ENCODE data around the gene ZNF316. TPM values are rescaled to one million over a fixed set of nuclear protein-coding genes. Genes with fewer than 3 reads are reported as not detected.

ZNF316 gene
- total RNA-seq (2021) (15.1 to 19.9 TPM (median 18.8 TPM) in 3 replicates), Bru-seq, nascent RNA (percentile 48 among the genes with signal in this experiment)
- long read RNA-seq, experiment 1, full-length matches to known transcripts = 17 of 64 reads
- long read RNA-seq, experiment 1, partial matches to known transcripts = 41 of 64 reads
- long read RNA-seq, experiment 1, other reads (novel, unspliced or antisense) = 6 of 64 reads
- long read RNA-seq, experiment 2, partial matches to known transcripts = 5 of 18 reads
- long read RNA-seq, experiment 2, other reads (novel, unspliced or antisense) = 12 of 18 reads
- long read RNA-seq, experiment 3 = 0 reads

DNA sequence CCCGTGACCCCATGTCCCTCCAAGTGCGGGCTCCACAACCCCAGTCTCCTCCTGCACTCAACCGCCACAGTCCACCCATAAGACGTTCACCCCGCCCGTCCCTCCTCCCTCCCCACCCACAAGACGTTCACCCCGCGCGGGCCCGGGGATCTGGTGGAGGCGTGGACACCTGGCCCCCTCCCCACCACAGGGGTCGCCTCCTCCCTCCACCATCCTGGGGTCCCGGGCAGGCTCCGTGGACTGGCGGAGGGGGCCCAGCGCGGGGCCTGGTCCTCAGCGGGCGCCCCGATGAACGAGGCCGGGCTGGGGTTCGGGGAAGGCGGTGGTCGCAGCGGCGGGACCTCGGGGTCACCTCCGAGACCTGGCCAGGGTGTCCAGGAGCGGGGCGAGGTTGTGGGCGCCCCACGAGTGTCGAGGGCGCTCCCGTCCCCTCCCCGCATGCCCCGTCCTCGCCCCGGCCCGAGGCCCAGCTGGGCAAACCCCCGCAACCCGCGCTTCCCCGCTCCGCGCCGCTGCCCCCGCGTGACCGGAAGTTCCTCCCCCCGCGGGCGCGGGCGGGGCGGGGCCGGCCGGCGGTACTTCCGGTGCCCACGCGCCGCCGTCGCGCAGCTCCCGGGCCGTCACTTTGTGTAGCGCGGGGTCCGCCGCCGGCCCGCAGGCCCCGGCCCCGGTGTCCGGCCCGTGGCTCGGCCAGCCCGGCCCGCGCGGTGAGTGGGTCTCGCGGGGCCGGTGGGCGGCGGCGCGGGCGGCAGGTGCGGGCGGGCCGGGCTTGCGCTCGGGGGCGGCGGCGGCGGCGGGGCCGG is at the start of gene ZNF316:
TSS of gene ZNF316 (plus strand) at position 578 of the 803 bp plus-strand sequence. CDS start 5,092 bp downstream, outside the sequence.
- Mint-ChIP-seq H3K36me3 (no peaks in the 10 kb centered on the region), H3K27me3 (ENCODE audit: low read depth) (peaks cover 4% of the 10 kb centered on the region; the same call in 1 of the 2 replicates), H3K4me1 (peaks cover 17% of the 10 kb centered on the region), H3K27ac (no peak within 1 kb of the TSS), H3K9me3 (no peaks in the 10 kb centered on the region), H3K4me3 (peak within 1 kb of the TSS; percentile 74)
- ATAC-seq = no peak
- ChIA-PET CTCF (interaction anchor here (1.4 kb wide), 1 partner anchor 121 kb away, joined by 3 read pairs; no protein-coding TSS in a partner anchor), POLR2A (no interaction called here)
- TF ChIP-seq, protein P1, sequence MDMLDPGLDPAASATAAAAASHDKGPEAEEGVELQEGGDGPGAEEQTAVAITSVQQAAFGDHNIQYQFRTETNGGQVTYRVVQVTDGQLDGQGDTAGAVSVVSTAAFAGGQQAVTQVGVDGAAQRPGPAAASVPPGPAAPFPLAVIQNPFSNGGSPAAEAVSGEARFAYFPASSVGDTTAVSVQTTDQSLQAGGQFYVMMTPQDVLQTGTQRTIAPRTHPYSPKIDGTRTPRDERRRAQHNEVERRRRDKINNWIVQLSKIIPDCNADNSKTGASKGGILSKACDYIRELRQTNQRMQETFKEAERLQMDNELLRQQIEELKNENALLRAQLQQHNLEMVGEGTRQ (CRISPR knock-in tag; IDR thresholded peaks at IDR 0.05) = peak; percentile 89
- TF ChIP-seq SP1 (CRISPR knock-in tag; conservative IDR thresholded peaks at IDR 0.05) (peak; percentile 76), ZNF396 (CRISPR knock-in tag; IDR thresholded peaks at IDR 0.05; ENCODE audit: borderline replicate concordance) (no peak), ZNF219 (CRISPR knock-in tag; IDR thresholded peaks at IDR 0.05; ENCODE audit: borderline replicate concordance) (peak; percentile 43; the same call in 1 of the 2 replicates), FOXJ3 (CRISPR knock-in tag; IDR thresholded peaks at IDR 0.05; ENCODE audit: borderline replicate concordance) (no peak), ZNF416 (CRISPR knock-in tag; IDR thresholded peaks at IDR 0.05) (no peak), CBFB (CRISPR knock-in tag; IDR thresholded peaks at IDR 0.05; ENCODE audit: low read depth) (no peak), FOXP1 (CRISPR knock-in tag; IDR thresholded peaks at IDR 0.05; ENCODE audit: borderline replicate concordance) (0 out of 2 replicates have a peak, but pooled peaks have one; percentile 50)
- TF ChIP-seq, protein P2, sequence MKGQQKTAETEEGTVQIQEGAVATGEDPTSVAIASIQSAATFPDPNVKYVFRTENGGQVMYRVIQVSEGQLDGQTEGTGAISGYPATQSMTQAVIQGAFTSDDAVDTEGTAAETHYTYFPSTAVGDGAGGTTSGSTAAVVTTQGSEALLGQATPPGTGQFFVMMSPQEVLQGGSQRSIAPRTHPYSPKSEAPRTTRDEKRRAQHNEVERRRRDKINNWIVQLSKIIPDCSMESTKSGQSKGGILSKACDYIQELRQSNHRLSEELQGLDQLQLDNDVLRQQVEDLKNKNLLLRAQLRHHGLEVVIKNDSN (CRISPR knock-in tag; IDR thresholded peaks at IDR 0.05) = peak; percentile 75
- TF ChIP-seq, protein P3, sequence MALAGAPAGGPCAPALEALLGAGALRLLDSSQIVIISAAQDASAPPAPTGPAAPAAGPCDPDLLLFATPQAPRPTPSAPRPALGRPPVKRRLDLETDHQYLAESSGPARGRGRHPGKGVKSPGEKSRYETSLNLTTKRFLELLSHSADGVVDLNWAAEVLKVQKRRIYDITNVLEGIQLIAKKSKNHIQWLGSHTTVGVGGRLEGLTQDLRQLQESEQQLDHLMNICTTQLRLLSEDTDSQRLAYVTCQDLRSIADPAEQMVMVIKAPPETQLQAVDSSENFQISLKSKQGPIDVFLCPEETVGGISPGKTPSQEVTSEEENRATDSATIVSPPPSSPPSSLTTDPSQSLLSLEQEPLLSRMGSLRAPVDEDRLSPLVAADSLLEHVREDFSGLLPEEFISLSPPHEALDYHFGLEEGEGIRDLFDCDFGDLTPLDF (CRISPR knock-in tag; IDR thresholded peaks at IDR 0.05) = 0 out of 2 replicates have a peak, but pooled peaks have one; percentile 35
- TF ChIP-seq, protein P4, sequence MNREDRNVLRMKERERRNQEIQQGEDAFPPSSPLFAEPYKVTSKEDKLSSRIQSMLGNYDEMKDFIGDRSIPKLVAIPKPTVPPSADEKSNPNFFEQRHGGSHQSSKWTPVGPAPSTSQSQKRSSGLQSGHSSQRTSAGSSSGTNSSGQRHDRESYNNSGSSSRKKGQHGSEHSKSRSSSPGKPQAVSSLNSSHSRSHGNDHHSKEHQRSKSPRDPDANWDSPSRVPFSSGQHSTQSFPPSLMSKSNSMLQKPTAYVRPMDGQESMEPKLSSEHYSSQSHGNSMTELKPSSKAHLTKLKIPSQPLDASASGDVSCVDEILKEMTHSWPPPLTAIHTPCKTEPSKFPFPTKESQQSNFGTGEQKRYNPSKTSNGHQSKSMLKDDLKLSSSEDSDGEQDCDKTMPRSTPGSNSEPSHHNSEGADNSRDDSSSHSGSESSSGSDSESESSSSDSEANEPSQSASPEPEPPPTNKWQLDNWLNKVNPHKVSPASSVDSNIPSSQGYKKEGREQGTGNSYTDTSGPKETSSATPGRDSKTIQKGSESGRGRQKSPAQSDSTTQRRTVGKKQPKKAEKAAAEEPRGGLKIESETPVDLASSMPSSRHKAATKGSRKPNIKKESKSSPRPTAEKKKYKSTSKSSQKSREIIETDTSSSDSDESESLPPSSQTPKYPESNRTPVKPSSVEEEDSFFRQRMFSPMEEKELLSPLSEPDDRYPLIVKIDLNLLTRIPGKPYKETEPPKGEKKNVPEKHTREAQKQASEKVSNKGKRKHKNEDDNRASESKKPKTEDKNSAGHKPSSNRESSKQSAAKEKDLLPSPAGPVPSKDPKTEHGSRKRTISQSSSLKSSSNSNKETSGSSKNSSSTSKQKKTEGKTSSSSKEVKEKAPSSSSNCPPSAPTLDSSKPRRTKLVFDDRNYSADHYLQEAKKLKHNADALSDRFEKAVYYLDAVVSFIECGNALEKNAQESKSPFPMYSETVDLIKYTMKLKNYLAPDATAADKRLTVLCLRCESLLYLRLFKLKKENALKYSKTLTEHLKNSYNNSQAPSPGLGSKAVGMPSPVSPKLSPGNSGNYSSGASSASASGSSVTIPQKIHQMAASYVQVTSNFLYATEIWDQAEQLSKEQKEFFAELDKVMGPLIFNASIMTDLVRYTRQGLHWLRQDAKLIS (CRISPR knock-in tag; IDR thresholded peaks at IDR 0.05; ENCODE audit: borderline replicate concordance) = no peak
- TF ChIP-seq, protein P5, sequence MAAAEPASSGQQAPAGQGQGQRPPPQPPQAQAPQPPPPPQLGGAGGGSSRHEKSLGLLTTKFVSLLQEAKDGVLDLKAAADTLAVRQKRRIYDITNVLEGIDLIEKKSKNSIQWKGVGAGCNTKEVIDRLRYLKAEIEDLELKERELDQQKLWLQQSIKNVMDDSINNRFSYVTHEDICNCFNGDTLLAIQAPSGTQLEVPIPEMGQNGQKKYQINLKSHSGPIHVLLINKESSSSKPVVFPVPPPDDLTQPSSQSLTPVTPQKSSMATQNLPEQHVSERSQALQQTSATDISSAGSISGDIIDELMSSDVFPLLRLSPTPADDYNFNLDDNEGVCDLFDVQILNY (CRISPR knock-in tag; IDR thresholded peaks at IDR 0.05) = no peak
- no peak for DNase-seq (ENCODE audit: low spot score)

DNA sequence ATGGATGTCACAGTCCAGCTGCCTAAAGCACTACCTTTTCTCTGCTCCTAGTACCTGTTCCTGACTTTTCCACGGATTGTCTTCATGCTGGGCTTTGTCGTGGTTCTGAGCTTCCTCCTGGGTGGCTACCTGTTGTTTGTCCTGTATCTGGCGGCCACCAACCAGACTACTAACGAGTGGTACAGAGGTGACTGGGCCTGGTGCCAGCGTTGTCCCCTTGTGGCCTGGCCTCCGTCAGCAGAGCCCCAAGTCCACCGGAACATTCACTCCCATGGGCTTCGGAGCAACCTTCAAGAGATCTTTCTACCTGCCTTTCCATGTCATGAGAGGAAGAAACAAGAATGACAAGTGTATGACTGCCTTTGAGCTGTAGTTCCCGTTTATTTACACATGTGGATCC is 48.6 kb upstream of the ZNF316 start:
- ATAC-seq = no peak
- H3K27ac Mint-ChIP-seq = no peak overlapping the region
- no peak for TF ChIP-seq ZNF219 (CRISPR knock-in tag; IDR thresholded peaks at IDR 0.05; ENCODE audit: borderline replicate concordance)
- TF ChIP-seq GABPB1 (CRISPR knock-in tag; IDR thresholded peaks at IDR 0.05) = no peak
- TF ChIP-seq, protein P5 (CRISPR knock-in tag; IDR thresholded peaks at IDR 0.05) = no peak
- TF ChIP-seq, protein P6, sequence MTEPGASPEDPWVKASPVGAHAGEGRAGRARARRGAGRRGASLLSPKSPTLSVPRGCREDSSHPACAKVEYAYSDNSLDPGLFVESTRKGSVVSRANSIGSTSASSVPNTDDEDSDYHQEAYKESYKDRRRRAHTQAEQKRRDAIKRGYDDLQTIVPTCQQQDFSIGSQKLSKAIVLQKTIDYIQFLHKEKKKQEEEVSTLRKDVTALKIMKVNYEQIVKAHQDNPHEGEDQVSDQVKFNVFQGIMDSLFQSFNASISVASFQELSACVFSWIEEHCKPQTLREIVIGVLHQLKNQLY (CRISPR knock-in tag; IDR thresholded peaks at IDR 0.05) = no peak
- no peak for TF ChIP-seq TEAD4 (CRISPR knock-in tag; IDR thresholded peaks at IDR 0.05)
- TF ChIP-seq, protein P3 (CRISPR knock-in tag; IDR thresholded peaks at IDR 0.05) = no peak
- H3K36me3 Mint-ChIP-seq = peaks cover 50% of the 10 kb centered on the region
- POLR2A ChIA-PET = interaction anchor here (1.2 kb wide), 1 partner anchor 73 kb away, joined by 4 read pairs; no protein-coding TSS in a partner anchor
- H3K9me3 Mint-ChIP-seq = no peaks in the 10 kb centered on the region
- H3K4me1 Mint-ChIP-seq = peaks cover 9% of the 10 kb centered on the region
- CTCF ChIA-PET = interaction anchor here (0.6 kb wide), 1 partner anchor 42 kb away, joined by 3 read pairs; no protein-coding TSS in a partner anchor
- peak overlapping the region; percentile 11; the same call in 1 of the 2 replicates for H3K4me3 Mint-ChIP-seq
- DNase-seq (ENCODE audit: low spot score) = no peak
- no peaks in the 10 kb centered on the region; the same call in 1 of the 2 replicates for H3K27me3 Mint-ChIP-seq (ENCODE audit: low read depth)

Data from WTC11 (cell line).